Endothelial cell (in vitro differentiated cells): ENCODE measurements around the gene HTT. TPM values are rescaled to one million over a fixed set of nuclear protein-coding genes. Genes with fewer than 3 reads are reported as not detected.

Experiments used
- DNase-seq: peaks from one replicate; pipeline ENCODE4 v3.0.0; 2021; ENCODE audit warnings: low spot score
- H3K27ac Mint-ChIP-seq: one replicate; pipeline ENCODE4 v1.8.0; 2021; ENCODE audit warnings: mixed read lengths, inconsistent platforms; ENCODE audit not compliant: unreplicated experiment
- H3K27me3 Mint-ChIP-seq: one replicate; pipeline ENCODE4 v1.8.0; 2021; ENCODE audit warnings: mild to moderate bottlenecking, moderate library complexity, mixed read lengths, inconsistent platforms; ENCODE audit not compliant: unreplicated experiment
- H3K36me3 Mint-ChIP-seq: one replicate; pipeline ENCODE4 v1.8.0; 2021; ENCODE audit warnings: mild to moderate bottlenecking, low read depth, mixed read lengths, inconsistent platforms; ENCODE audit not compliant: unreplicated experiment
- H3K4me1 Mint-ChIP-seq: one replicate; pipeline ENCODE4 v1.8.0; 2021; ENCODE audit warnings: mild to moderate bottlenecking, mixed read lengths, inconsistent platforms; ENCODE audit not compliant: unreplicated experiment
- H3K4me3 Mint-ChIP-seq: one replicate; pipeline ENCODE4 v1.8.0; 2021; ENCODE audit warnings: mild to moderate bottlenecking, mixed read lengths, inconsistent platforms; ENCODE audit not compliant: unreplicated experiment
- H3K9me3 Mint-ChIP-seq: one replicate; pipeline ENCODE4 v1.8.0; 2021; ENCODE audit warnings: mixed read lengths, inconsistent platforms; ENCODE audit not compliant: unreplicated experiment
- CTCF ChIP-seq: fragments of 200-600 bp; sonication (generic); IDR thresholded peaks from one replicate; pipeline ENCODE4 v1.5.0; 2021; ENCODE audit warnings: antibody characterized with exemption; ENCODE audit not compliant: unreplicated experiment
- total RNA-seq: library from RNA; stranded (reverse); fragmentation: NEBNext Ultra II Directional; extraction: Animal tissue kit (Norgen Biotek cat#: 25700); gene quantifications from one replicate; pipeline ENCODE4 v1.2.1, GENCODE V29; 2021; ENCODE audit not compliant: unreplicated experiment

The HTT gene
- total RNA-seq, 1 donor from 2014 or later: 62.4 TPM

GRCh38 chr4:3174371-3175338 lies 100.2 kb downstream of the HTT start:
- TF ChIP-seq CTCF: no peak

GRCh38 chr4:3176367-3177229 lies 102.1 kb downstream of the HTT start:
- DNase-seq: no peak
- Mint-ChIP-seq H3K27ac (no peak overlapping the region), H3K27me3 (no peaks in the 10 kb centered on the region), H3K36me3 (peaks cover 36% of the 10 kb centered on the region), H3K4me1 (peaks cover 2% of the 10 kb centered on the region), H3K4me3 (no peak overlapping the region), H3K9me3 (no peaks in the 10 kb centered on the region)
- TF ChIP-seq CTCF: no peak

More at GRCh38 chr4:3174371-3175338, 100.2 kb downstream of the HTT start:
- Mint-ChIP-seq H3K27me3 (no peaks in the 10 kb centered on the region), H3K4me1 (peaks cover 2% of the 10 kb centered on the region), H3K27ac (no peak overlapping the region), H3K36me3 (peaks cover 42% of the 10 kb centered on the region), H3K9me3 (no peaks in the 10 kb centered on the region), H3K4me3 (no peak overlapping the region)
- no peak for DNase-seq

GRCh38 chr4:3177426-3177825 lies 102.9 kb downstream of the HTT start:
- no peak overlapping the region for H3K4me3 Mint-ChIP-seq
- H3K36me3 Mint-ChIP-seq: peaks cover 37% of the 10 kb centered on the region
- no peak overlapping the region for H3K27ac Mint-ChIP-seq
- H3K27me3 Mint-ChIP-seq: no peaks in the 10 kb centered on the region
- H3K9me3 Mint-ChIP-seq: no peaks in the 10 kb centered on the region
- DNase-seq: no peak
- H3K4me1 Mint-ChIP-seq: peaks cover 2% of the 10 kb centered on the region
- no peak for TF ChIP-seq CTCF

- Mint-ChIP-seq H3K36me3 (peaks cover 37% of the 10 kb centered on the region), H3K27ac (no peak overlapping the region), H3K4me3 (no peak overlapping the region), H3K27me3 (no peaks in the 10 kb centered on the region), H3K9me3 (no peaks in the 10 kb centered on the region), H3K4me1 (peaks cover 2% of the 10 kb centered on the region)
- DNase-seq: no peak
- TF ChIP-seq CTCF: no peak
Measured at GRCh38 chr4:3177905-3178304, 103.4 kb downstream of the HTT start.
